Fibroblast of the conjunctiva (primary cell): ENCODE results near the gene LAMA1.
"Not testable (repeated sequence)": the region's sequence is repeated elsewhere in the genome, so short reads cannot be mapped to it uniquely, and the experiment has no call there.

Source experiments
- DNase-seq: peaks from one replicate; pipeline ENCODE4 v3.0.0-alpha.2; 2010; ENCODE audit warnings: low read depth

Gene LAMA1

GRCh38 chr18:7117390-7118355 lies at the start of gene LAMA1:
Gene LAMA1 (minus strand): TSS chr18:7117797. CDS start chr18:7117720, 77 bp downstream.
- no peak for DNase-seq

- DNase-seq, result no peak
Measured at GRCh38 chr18:7165846-7166393, 48.3 kb upstream of the LAMA1 start.

DNA sequence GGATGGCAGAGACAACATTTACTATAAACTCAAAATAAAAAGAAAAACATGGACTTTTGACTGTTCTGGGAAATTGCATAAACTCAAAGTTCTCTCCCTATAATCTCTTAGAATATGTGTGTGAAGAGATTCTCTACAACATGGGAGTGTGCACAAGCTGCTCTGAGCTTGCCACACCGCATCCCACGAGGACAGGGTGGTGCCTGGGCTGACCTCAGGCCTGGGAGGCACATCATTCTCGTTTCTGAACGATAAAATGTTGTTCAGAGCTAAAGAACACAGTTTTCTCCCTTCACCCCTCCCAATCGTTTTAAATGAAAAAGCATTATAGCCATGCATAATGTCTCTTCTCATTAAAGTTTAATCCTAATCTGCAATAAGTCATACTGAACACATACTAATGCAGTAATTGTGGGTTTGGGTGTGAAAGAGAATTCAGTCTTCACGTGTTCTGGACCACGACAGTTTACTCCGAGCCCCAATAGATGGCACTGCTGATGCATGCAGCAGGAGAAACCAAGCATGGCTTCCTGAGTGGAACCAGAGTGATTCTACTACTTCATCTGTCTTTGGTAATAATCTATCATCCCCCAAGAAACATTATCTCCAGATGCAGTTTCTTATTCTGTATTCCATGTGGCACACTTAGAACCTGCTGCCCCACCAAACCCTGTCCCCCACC lies 46.9 kb upstream of the LAMA1 start:
- no peak for DNase-seq

GRCh38 chr18:7158216-7158615 lies 40.6 kb upstream of the LAMA1 start:
- DNase-seq, result no peak

GRCh38 chr18:7157760-7158159 lies 40.2 kb upstream of the LAMA1 start:
- no peak for DNase-seq

DNA sequence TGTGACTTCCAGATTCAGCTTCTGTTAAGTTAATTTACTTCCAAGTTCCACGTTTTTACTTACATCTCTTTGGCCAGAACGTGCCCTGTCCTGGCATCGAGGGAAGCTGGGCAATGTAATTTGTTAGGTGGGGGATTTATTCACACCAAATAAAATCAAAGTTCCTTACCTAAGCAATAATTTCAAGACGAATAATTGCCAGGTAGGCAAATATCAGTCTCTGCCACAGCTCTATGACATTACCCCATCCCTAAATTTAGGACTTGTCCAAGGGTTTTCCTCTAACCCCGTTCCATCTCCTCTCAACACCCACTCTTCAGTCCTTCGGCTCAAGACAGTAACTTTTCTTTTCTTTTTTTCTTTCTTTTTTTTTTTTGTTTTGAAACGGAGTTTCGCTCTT lies 38.3 kb upstream of the LAMA1 start:
- DNase-seq, result no peak

- DNase-seq, result no peak
Measured at GRCh38 chr18:7155092-7155491, 37.5 kb upstream of the LAMA1 start.

DNA sequence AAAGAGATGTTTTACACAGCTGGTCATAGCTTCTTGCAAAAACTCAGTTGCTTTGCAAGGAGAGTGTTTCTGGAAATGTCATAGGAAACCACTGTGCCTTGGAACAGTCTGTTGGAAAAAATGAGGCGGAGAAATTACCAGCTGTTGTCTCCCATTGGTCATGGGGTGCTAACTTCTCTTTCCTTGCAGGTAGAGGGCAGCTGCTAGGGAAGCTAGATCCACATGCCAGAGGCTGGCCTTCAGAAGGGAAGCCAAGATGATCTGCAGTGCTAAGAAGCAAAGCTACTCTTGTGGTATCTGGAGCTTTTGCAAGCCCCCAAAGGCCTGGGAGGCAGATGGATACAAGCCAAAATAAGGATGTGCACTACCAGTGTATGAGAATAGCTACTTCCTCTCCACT lies 34.8 kb upstream of the LAMA1 start:
- no peak for DNase-seq

DNA sequence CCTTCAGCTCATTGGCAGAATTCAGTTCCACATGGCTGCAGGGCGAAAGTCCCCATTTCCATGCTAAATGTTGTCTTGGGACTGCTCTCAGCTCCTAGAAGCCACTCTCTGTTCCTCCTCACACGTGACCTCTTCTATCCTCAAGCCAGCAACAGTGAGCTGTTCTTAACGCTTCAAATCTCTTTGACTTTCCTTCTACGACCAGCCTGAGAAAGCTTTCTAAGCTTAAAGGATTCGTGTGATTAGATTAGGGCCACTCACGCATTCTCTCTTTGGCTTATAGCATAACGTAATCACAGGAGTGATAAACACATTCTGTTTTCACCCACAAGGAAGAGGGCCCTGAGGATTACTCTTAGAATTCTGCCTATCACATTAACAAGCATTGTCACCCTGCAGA lies 29.8 kb upstream of the LAMA1 start:
- DNase-seq, result no peak

- DNase-seq, result no peak
Measured at GRCh38 chr18:7146067-7146466, 28.5 kb upstream of the LAMA1 start.

GRCh38 chr18:7144921-7145320 lies 27.3 kb upstream of the LAMA1 start:
- DNase-seq, result not testable (repeated sequence)

DNA sequence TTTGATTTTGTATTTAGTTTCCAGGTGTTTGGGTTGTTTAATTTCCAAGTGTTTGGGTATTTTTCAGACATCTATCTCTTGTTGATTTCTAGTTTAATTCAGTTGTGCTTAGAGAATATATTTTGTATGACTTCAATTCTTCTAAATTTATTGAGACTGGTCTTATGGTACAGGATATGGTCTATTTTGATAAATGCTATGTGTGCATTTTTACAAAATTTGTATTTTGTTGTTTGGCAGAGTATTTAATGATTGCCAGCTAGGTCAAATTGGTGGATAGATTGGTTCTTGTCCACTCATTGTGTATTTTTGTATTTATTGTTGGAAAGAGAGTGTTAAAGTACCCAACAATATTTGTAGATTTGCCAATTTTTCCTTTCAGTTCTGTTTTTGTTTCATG lies 23.7 kb upstream of the LAMA1 start:
- no peak for DNase-seq

- no peak for DNase-seq
Measured at GRCh38 chr18:7139409-7139808, 21.8 kb upstream of the LAMA1 start.

- DNase-seq, result no peak
Measured at GRCh38 chr18:7133181-7133580, 15.6 kb upstream of the LAMA1 start.

- DNase-seq, result no peak
Measured at GRCh38 chr18:7132356-7133150, 15.0 kb upstream of the LAMA1 start.

GRCh38 chr18:7122376-7122775 lies 4.8 kb upstream of the LAMA1 start:
- no peak for DNase-seq

- DNase-seq, result no peak
Measured at GRCh38 chr18:7116792-7117389, 706 bp downstream of the LAMA1 start.

- no peak for DNase-seq
Measured at GRCh38 chr18:7116001-7116730, 1.4 kb downstream of the LAMA1 start.

GRCh38 chr18:7112936-7113335 lies 4.7 kb downstream of the LAMA1 start:
- no peak for DNase-seq

DNA sequence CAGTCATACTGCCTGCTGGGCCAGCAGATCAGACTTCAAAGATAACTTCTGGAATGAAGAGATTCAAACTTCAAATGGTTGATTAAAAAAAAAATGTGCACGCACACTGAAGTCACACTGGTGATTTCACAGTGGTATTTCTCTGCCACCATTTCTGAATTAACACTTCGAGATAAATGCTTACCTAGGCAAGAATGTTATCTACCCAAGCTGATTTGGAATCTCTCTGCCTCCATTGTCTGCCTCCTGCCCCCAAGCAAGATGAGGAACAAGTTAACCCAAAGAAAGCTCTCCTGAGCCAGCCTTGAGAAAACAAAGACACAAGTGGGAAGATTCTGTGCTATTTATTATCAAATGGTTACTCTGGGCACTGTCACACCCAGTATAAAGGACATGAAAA lies 6.5 kb downstream of the LAMA1 start:
- DNase-seq, result no peak

DNA sequence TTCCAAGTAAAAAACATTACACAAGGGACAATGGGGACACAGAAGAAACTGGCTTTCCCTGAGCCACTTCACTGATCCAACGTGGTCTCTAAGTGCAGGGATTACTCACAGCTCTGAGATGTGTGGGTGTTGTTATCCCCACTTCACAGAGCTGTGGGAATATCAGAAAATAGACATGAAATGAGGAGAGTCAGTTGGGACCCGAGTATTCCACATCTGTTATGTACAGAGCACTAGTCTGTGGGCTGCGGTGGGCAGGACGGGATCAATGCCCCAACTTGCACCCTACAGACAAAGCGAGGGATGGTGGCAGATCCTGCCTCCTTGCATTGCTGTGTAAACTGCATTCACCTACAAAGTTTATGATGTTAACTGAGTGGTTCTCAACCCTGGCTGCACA lies 11.7 kb downstream of the LAMA1 start:
- no peak for DNase-seq
